ENCODE measurements around the gene DST.
A peak's percentile ranks its signal among the peaks of the same experiment; 100 is the strongest.

Gene DST

DNA sequence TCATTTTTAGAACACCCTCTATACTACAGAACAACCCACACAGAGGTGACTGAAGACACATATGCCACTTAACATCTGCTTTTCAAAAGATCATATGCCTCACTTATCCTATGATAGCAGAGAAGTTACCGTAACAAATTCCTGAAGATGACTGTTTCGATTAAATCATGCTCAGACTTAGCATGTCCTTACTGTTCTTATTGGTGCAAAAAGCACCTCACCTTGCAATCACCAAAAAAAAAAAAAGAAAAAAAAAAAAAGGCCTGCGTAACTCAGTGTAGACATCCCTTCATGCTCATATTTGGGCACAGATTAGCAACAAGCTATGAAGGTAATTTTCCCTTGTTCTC, 17.7 kb upstream of the DST start:
- DNase-seq: no peak

DNA sequence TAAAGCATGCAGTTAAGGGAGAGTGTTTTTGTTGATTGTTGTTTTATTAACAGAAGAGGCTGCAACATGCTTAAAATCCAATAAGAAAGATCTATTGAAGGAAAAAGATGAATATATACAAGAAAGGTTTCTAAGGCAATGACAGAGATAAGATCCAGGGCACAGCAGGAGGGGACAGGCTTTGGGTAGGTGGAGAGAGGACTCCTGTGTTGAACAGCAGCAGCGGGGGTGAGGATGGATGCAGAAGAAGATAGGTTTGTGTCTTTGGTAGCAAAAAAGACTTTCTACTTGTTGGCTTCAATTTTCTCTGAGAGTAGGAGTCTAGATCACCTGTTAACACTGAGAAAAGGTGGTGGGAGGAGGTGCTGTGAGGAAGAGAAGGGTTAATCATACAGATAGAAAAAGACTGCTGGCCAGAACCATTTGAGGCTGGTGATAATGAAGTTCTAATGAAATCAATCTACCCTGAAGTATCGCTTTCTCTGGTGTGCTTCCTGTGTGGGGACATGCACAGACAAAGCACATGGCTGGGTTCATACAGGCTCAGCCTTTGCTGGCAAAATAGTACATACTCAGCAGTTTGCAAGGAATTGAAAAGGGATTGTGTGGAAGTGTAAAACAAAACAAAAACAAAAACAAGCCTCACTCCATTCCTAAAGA, 17.2 kb upstream of the DST start:
- DNase-seq: no peak

DNA sequence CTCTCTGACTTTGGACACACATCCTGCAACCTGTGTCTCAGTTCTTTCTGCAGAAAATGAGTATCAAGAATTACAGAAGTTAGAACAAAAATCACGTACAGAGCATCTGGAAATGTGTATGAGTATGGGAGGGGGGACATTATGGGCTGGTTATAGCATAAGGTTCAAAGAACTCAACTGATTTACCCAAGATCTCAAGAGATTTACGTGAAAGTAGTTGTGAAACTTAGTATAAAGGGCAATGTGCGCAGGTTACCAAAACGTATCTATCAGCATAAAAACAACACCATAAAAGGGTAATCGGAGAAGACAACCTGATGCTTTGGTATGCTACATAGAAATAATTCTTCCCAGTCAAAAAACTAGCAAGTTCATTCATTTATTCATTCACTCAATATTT, 15.6 kb upstream of the DST start:
- no peak for DNase-seq

DNA sequence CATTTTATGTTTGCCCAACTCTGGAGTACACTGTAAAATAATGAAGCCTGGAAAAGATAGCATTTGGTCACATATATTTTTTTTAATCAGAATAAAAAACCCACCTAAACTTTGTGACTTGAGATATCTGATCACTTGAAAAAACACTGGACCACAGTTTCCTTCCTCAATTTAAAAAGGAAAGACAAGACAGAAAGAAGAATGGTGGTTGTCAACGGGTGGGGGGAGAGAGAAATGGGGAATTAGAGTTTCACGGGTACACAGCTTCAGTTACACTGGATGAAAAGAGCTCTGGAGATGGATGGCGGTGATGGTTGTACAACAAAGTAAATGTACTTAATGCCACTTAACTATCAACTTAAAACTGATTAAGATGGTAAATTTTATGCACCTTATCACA, 14.7 kb upstream of the DST start:
- DNase-seq: no peak

DNA sequence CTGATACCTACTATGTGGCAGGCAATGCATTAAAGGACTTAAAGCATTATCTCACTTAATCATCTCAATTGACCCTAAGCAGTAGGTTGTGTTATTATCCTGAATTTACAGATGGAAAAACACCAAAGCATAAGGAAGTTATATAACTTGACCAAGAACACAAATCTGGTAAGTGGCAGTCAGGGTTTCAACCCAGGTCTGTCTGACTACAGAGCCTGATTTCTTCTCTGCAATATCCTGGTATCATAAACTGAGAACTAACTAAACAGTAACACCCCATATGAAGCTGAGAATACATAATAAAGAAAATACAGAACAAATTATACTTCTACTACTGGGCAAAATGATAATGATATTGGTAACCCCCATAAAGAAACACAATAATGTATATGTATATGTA, 13.8 kb upstream of the DST start:
- DNase-seq: no peak

DNA sequence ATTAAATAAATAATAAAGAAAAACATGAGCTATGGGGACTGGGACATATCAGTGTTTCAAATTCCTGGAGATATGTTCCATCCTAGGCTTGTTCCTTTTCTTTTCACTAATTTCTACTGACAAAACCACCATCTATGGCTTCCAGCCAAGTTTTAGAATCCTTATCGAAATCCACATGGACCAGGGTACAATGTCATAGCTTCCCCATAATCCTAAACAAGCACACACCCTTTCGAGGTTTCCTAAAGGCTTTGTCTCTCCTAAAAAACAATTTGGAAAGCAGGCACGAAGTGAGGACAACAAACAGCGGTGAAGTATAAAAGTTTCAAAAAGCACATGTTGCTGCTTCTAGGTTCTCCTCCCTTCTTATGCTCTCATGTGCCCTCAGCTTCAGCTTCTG, 13.3 kb upstream of the DST start:
- no peak for DNase-seq

DNA sequence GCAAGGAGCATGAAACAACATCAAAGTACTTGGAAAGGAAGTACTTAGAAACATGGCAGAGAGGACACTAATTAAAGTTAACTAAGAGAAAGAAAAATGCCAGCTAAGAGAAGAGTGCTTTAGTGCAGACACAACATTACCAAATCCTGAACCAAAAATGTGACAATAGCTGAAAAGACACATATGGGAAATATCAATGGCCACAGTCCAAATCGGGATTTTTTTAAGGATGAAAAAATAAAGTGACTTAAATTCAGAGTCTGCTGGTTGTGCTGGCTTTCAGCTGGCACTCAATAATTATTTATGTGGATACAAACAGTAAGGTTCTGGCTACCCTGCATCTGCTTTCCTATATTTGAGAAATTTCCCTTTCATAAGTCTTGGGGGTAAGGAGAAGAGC, 12.6 kb upstream of the DST start:
- DNase-seq: no peak

DNA sequence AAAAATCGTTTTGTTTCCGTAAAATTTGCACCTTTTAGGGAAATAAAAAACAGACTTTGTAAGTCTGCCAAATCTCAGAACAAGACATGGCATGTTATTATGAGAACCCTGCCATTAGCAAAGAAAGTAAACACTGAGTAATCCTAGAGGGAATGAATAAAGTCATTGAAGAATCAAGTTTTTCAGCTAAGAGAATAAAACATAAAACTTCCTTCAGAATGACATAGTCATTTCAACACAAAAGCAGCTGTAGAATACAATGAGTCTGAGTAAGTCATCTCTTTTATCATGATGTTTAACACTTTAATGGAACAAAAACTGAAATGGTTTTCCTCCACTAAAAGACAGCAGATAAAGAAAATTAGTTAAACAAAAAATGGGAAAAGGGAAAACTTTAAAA, 10.3 kb upstream of the DST start:
- DNase-seq: peak; percentile 42

DNA sequence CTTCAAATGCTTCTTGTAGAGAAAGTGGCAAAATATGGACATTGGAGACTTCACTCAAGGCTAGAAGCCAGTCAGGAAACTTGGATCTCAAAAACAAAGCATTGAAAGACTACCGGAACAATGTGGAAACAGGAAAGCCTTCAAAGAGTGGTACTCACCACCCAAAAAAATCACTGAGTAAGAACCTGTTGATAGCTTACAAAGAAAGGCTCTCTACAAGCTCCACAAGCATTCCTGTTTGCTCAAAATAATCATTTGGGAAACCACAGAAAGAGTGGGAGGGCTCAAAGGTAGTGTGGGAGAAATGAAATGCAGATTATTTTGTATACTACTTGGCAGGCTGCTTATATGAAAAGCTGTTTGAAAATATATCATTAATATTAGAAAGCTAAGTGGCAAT, 9.5 kb upstream of the DST start:
- DNase-seq: no peak

DNA sequence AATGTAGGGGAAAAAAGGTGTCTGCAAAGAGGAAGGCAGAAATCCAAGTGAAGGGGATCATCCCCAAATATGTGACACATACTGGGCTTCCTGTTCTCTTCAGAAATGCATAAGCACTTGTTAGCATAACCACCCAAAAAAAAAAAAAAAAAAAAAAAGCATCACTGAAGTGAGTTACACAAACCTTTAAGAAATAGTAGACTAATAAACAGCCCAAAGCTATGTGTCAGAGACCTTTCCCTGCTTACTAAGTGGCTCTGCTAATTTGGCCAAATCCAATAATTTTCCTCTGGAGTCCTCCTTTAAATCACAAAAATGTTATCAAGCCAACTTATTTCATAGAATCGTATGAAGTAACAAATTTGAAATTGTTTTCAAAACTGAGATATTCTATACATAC, 7.5 kb upstream of the DST start:
- no peak for DNase-seq

DNA sequence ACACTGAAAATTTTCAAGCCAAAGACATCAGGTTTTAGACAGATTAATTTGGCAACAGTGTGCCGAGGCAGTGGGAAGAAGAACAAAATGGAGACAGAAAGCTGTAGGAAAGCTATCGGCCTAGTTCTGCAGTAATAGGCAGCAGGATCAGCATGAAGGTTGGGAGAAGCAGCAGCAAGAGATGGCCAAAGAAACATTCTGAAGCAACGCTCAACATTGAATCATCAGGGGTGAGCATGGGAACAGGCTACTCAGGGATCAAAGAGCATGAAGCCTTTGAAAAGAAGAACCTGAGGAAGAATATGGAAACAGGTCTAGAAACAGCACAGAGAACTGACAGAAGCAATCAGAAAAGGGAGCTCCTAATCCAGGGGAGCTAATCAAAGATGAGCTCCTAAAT, 7.1 kb upstream of the DST start:
- DNase-seq: no peak

DNA sequence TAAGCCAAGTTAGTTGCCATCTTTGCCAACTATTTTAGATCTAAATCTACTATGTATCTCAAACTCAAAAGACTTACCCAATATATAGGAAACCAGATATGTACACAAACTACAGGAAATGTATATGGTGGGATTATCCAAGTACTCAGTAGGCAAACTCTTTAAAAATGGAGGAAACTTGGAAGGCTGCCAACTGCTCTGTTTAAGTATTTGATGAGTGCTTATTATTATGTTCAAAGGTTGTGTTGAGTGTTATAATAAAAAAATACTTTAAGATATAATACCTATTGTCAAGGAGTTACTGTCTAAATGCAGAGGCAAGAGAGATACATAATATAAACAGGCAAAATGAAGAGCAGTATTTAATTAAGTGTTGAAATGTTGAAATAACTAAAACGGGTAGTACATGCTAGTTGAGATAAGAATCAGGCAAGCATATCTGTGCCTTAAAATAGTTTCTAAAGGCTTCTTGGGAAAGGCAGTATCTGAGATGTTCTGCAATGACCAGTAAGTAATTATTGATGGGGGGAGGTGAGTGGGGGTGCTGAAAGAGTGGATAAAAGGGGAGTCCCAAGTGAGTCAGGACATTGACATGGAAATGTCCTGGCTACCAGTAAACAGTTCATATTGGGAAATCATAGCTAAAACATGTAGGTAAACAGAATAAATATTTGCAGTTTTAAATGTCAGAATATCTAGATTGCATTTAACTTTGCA, 6.5 kb upstream of the DST start:
- no peak for DNase-seq

DNA sequence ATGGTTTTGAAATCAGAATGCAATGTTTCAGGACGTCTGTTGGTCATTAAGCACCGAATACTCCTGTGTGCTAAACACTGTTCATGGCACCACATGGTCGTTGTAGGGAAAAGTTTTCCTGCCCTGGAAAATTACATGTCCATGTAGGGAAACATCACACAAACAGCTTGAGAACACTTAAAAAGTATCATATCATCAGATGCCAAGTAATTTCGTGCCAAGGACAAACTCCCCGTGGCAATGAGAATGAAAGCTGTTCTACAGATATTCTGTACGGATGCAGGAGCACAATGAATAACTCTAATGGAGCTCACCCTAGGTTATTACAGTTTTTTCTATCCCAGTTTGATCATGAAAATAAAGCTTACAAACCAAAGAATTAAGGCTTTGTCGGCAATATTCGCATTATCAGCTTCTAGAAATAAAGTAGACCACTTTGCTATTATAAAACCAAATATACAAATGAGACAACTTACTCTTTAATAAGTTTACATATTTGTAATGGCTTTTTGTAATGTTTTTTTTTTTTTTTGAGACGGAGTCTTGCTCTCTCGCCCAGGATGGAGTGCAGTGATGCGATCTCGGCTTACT, 4.6 kb upstream of the DST start:
- no peak for DNase-seq

DNA sequence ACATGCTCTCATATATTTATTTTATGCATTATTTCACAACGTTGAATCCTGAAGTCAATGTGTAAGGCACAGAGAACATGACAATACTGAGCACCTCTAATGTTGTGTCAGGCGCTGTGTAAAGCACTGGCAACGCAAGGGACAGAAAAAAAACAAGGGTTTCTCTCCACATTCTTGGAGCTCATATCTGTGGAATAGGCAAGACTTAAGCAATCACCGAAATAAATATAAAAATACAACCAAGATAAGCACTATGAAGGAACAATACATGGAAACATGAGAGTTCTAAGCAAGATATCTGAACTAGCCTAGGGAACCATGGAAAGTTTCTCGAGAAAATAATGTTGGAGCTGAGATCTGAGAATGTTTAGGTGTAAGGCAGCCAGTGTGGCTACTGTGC, 1.7 kb upstream of the DST start:
- no peak for DNase-seq

DNA sequence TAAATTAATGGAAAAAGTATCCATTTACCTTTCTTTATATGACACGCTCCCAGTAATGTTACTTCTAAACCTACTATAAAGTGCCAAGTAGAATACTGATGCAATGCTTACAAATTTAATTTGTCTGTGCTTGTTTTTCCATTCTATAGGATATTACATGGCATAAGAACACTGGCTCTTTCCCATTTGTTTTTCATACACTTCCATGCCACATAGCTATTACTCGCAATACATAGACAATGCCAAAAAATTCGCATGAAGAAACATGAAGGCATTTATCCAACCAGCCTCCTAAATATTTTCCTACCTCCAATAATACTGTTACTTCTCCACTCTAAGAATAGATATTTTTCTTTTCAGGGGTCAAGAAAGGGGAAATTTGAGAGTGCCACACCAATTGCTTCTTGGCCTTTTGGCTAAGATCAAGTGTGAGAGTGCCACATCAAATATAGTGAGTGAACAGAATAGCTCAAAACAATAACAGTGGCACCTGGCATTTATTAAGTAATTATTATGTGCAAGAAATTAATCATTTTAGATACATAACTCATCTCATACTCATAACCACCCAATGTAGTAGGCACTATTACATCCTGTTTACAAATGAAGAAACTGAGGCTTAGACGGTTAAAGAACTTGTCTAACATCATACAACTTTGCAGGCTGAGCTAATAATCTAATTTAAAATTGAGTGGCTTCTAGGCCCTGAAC, 845 bp upstream of the DST start:
- DNase-seq: peak; percentile 21

DNA sequence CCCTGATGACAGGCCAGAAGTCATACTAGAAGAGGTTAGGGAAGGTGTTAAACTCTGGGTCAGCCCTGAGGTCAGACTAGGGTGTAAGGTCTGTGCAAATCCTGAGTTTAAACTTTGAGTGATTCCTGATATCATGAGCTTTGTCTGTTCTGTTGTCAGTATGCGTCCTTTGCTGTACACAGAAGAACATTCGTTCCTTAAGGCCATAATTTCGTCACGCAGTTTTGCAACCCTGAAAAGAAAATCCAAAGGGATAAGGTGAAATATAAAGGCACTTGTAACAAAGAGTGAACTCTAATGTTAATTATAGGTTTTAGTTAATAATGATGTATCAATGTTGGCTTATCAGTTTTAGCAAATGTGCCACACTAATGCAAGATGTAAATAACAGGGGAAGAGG, 2.3 kb downstream of the DST start:
- DNase-seq: no peak

DNA sequence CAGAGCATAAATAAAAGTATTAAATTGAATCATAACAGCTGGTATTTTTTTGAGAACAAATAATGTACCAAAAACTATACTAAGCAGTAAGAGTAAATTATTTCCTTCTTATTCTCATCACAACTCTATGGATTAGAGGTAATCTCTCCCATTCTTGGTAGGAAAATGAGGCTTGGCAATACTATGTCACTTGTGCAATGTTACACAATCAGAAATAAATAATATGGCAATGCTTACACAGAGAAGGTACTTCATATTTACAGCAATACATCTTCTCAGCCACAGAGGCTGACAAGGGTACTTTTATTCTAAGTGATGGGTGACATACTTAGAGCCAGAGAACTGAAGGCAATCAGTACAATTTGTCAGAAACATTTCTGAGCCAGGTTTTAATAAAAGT, 3.9 kb downstream of the DST start:
- no peak for DNase-seq

DNA sequence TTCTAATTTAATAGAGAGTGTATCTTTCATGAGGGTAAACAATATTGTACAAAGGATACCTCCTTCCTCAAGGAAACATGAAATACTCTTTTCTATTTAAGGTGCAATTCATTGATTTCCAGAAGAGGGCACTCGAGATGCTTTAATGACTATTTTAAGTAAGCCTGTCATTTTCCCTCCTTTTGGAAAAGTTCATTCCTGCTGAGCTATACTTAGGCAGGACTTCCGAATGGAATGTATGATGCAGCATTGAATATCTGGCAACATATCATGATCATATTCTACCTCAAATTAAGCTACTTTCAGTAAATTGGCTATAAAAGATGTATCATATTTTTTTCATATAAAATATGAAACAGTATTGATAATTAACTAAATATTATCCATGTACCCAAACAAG, 5.0 kb downstream of the DST start:
- peak; percentile 80 for DNase-seq

DNA sequence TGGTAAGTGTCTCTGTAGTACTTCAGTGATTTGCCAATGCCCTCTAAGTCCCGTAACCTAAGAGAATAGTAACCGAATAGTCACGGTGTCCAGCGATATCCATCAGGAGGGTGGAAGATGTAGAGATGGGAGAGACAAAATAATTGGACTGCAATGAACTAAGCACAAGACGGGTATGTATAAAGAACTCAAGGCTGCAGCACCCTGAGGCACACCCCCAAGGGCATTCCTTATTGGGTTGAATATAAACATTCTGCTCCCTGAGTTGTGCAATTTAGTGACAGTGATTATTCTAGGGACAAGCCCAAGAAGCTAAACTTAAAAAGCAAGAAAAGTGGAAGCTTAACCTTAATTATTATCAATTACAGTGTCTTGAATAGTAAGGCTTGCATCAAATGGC, 14.6 kb downstream of the DST start:
- DNase-seq: no peak

DNA sequence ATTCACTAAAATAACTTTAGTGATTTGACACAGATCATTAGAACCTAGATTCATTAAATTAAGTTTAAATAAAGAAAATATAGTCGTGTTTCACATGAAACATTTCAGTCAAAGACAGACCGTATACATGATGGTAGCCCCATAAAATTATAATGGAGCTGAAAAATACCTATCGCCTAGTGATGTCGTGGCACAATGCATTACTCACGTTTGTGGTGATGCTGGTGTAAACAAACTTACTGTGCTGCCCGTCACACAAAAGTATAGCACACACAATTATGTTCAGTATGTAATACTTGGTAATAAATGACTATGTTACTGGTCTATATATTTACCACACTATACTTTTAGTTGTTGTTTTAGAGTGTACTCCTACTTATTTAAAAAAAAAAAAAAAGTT, 17.3 kb downstream of the DST start:
- no peak for DNase-seq

DNA sequence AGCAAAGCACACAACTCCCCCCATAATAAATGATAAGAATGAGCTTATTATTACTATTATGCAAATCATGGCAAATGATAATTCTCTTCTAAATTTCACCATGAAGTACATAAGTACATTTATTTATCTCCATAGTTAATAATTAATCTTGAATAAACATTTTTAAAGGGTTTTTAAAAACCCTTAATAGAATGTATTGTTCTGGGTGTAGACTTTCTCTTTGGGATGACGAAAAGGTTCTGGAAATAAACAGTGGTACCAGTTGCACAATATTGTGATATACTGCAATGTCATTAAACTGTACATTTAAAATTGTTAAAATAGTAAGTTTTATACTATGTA, 18.0 kb downstream of the DST start:
- DNase-seq: no peak

DNA sequence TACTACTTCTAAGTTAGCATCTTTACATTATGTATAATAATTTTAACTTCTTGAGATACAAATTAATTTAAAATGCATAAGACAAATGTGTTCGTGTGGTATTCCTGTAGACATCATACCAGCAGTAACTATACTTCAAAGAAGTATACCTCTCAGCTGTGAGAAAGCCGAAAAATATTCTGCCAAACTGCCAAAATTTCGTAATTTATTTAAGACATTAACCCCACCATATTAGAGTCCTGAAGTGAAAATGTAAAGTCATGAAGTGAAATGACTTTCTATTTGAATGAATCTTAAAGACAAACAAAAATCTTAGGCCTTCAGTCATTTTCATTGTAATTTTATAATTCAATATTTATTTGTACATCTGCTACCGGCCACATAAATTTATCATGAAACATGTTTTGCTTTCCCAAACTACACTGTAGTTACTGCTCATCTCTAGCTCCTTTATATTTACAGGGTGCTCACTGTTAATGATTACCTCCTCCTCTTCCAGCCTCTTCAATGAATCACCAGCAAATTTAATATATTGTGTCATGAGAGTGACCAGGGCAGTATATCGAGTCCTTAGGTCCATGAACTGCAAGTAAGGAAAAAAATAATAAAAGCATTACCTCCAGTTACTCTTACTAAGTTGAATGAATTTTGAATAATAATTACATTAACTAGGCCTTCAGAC, 18.5 kb downstream of the DST start:
- no peak for DNase-seq

DNA sequence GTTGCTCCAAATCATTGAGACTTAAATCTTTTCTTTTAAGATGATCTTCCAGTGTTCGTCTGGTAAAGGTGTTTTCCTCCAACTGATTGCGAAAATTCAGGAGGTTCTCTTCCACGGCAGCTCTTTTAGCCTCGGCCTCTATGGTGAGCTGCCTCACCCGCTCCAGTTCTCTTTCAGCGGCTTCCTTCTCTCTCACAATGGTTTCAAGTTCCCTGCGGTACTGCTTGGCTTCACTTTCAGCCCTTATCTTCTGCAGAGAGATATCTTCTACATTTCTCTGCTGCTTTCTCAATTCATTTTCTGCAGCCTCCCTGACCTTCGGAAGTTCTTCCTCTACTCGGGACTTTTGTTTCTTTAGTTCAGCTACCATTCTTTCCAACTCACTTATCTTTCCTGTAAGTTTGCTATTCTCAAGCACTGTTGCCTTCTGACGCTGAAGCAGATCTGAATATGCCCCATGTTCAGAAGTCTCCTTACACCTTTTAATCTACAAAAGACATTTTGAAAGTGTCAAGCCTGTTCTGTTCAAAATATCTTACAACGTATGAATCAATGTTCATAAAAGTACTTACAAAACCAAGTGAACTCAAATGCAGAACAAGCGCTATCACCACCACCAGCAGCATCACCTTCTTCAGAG, 22.3 kb downstream of the DST start:
- DNase-seq: no peak

All from fibroblast of upper back skin (primary cell).